ENCODE results near the gene DMAP1. TPM values are rescaled to one million over a fixed set of nuclear protein-coding genes. Genes with fewer than 3 reads are reported as not detected.

DMAP1 gene
- total RNA-seq, 2 experiments from 2014 or later = 35.3 to 41.0 TPM

GRCh38 chr1:44218503-44219300, 5.4 kb downstream of the DMAP1 start:
- peak overlapping the region; percentile 56 for H3K27ac Mint-ChIP-seq
- H3K9me3 Mint-ChIP-seq = no peaks in the 10 kb centered on the region
- CTCF ChIA-PET = interaction anchor here (0.5 to 4.8 kb wide), 11 partner anchors 7 to 506 kb away, joined by 3 to 34 read pairs (median 4); no protein-coding TSS in a partner anchor
- H3K4me1 Mint-ChIP-seq (ENCODE audit: low read depth) = peaks cover 30% of the 10 kb centered on the region
- H3K36me3 Mint-ChIP-seq (ENCODE audit: low read depth) = peaks cover 12% of the 10 kb centered on the region
- intact Hi-C loops (cut with micrococcal nuclease) = no loop called here
- no peaks in the 10 kb centered on the region for H3K27me3 Mint-ChIP-seq (ENCODE audit: low read depth)
- no peak for DNase-seq
- no peak overlapping the region for H3K4me3 Mint-ChIP-seq

DNA sequence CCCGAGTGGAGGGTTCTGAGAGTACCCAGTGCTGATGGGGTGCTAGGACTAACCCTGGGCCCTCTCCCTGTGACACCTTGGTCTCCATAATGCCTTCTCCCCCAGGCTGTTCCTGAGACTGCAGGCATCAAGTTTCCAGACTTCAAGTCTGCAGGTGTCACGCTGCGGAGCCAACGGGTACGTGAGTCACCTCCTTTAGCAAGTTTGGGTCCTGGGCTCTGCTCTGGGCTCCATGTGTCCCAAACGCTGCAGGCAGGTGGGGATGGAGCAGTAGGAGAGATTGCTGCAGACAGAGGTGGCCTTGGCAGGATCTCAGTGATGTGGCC, 6.0 kb downstream of the DMAP1 start:
- Mint-ChIP-seq H3K27me3 (ENCODE audit: low read depth) (no peaks in the 10 kb centered on the region), H3K27ac (no peak overlapping the region), H3K4me1 (ENCODE audit: low read depth) (peaks cover 30% of the 10 kb centered on the region), H3K4me3 (no peak overlapping the region), H3K36me3 (ENCODE audit: low read depth) (peaks cover 12% of the 10 kb centered on the region), H3K9me3 (no peaks in the 10 kb centered on the region)
- CTCF ChIA-PET = interaction anchor here (1.2 to 4.8 kb wide), 3 partner anchors 17 to 375 kb away, joined by 3 to 34 read pairs (median 4); no protein-coding TSS in a partner anchor
- intact Hi-C loops (cut with micrococcal nuclease) = no loop called here
- DNase-seq = no peak

- Mint-ChIP-seq H3K4me1 (ENCODE audit: low read depth) (peaks cover 22% of the 10 kb centered on the region), H3K27ac (no peak overlapping the region), H3K36me3 (ENCODE audit: low read depth) (peaks cover 12% of the 10 kb centered on the region), H3K9me3 (no peaks in the 10 kb centered on the region), H3K4me3 (no peak overlapping the region), H3K27me3 (ENCODE audit: low read depth) (no peaks in the 10 kb centered on the region)
- CTCF ChIA-PET = interaction anchor here (1.1 to 4.8 kb wide), 5 partner anchors 16 to 374 kb away, joined by 3 to 34 read pairs (median 3); no protein-coding TSS in a partner anchor
- intact Hi-C loops (cut with micrococcal nuclease) = no loop called here
- DNase-seq = no peak
These were observed 6.9 kb downstream of the DMAP1 start for GRCh38 chr1:44220001-44220751.

DNA sequence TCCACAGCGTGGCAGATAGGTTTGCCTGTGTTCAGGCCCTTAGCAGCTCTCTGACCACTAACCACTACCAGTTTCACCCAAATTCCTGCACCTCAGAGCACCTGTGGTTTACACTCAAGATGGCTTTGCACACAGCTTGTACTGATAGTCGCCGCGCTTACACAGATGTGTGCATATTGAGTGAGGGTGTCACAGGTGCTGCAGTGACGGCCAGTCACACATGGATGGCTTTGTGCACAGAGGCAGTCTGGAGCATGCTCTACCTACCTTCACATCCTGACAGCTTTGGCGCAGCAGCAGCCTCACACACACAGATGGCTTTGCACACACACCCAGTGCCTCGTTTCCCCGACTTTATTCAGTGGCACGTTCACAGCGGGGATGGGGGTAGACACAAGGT, 7.5 kb downstream of the DMAP1 start:
- no peak overlapping the region for H3K4me3 Mint-ChIP-seq
- H3K27ac Mint-ChIP-seq = no peak overlapping the region
- H3K9me3 Mint-ChIP-seq = no peaks in the 10 kb centered on the region
- no peaks in the 10 kb centered on the region for H3K27me3 Mint-ChIP-seq (ENCODE audit: low read depth)
- CTCF ChIA-PET = interaction anchor here (1.1 to 1.2 kb wide), 2 partner anchors 16 to 137 kb away, joined by 3 read pairs; no protein-coding TSS in a partner anchor
- H3K4me1 Mint-ChIP-seq (ENCODE audit: low read depth) = peaks cover 20% of the 10 kb centered on the region
- DNase-seq = no peak
- intact Hi-C loops (cut with micrococcal nuclease) = no loop called here
- peaks cover 12% of the 10 kb centered on the region for H3K36me3 Mint-ChIP-seq (ENCODE audit: low read depth)

DNA sequence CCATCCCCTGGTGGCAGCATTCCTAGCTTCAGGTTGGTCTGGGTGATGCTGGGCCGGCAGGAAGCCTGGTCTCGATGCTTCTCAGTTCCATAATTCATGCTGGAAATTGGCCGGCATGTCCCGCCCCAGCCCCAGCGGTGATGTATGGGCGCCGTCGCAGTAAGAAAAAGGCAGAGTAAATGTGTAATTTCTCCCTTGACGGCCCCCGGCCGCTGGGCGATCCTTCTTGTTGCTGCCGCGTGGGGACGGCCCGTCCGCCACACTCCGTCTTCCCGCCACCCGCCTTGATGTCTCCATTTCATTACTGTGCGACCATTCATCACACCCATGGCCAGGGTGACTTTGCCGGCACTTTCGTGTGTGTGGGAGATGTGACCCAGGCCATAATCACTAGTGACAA, 8.5 kb downstream of the DMAP1 start:
- CTCF ChIA-PET = no interaction called here
- Mint-ChIP-seq H3K9me3 (no peaks in the 10 kb centered on the region), H3K36me3 (ENCODE audit: low read depth) (peaks cover 17% of the 10 kb centered on the region), H3K27ac (peak overlapping the region; percentile 31), H3K4me3 (no peak overlapping the region), H3K27me3 (ENCODE audit: low read depth) (no peaks in the 10 kb centered on the region), H3K4me1 (ENCODE audit: low read depth) (peaks cover 20% of the 10 kb centered on the region)
- intact Hi-C loops (cut with micrococcal nuclease) = no loop called here
- no peak for DNase-seq

DNA sequence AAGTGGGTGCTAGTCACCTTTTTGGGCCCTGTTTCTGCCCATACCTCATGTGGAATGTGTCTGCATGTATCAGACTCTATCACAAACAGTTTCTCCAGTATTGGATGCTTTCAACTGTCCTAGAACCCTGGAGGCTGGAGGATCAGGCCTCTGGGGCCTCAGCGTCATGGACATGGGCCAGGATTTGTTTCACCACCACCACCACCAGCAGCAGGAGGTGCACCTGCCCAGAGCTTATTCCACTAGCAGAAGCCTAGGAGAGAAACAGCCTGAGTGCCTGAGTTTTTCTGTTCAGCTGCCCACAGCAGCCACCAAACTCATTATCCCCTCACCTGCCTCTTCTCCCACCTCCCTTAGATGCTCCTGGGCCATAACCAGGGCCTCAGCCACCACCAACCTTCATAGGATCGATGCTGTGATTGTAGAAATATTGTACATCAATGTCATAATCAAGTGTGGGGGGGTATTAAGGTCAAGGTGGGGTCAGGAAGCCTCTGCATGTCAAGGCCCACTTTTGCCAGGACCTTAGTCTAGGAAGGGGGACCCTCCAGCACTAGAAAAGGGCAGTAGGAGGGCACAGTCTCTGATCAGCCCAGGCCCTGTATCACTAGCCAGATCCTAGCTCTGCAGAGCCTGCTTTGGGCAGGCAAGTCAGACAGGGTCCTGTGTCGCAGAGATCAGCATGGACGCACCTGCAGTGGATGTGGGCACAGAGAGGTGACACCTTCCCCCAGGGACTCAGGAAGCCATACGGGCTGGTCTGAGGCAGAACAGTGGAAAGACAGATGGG, 9.3 kb downstream of the DMAP1 start:
- Mint-ChIP-seq H3K9me3 (no peaks in the 10 kb centered on the region), H3K27me3 (ENCODE audit: low read depth) (no peaks in the 10 kb centered on the region), H3K4me3 (no peak overlapping the region), H3K4me1 (ENCODE audit: low read depth) (peaks cover 15% of the 10 kb centered on the region), H3K27ac (peak overlapping the region; percentile 31), H3K36me3 (ENCODE audit: low read depth) (peaks cover 14% of the 10 kb centered on the region)
- DNase-seq = no peak
- CTCF ChIA-PET = no interaction called here
- intact Hi-C loops (cut with micrococcal nuclease) = no loop called here

DNA sequence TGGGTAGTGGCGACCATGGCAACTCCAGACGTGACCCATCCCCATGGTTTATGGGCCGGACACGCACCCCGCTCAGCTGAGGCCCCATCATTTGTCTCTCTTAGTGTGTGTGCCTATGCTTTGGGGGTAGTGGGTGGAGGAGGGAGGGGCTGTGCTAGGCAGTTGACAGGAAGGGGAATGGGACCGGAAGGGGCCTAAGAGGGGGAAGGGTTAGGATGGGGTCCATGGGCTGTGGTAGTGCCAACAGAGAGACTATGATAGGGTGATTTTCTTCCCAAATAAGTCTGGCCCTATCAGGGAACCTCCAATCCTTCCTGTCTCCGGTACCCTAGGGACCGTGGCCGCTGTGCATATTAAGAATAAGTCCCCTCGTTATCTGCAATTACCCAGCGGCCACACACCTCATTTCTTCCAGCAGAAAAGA, 9.9 kb downstream of the DMAP1 start:
- CTCF ChIA-PET = no interaction called here
- H3K4me1 Mint-ChIP-seq (ENCODE audit: low read depth) = peaks cover 15% of the 10 kb centered on the region
- H3K4me3 Mint-ChIP-seq = no peak overlapping the region
- no peaks in the 10 kb centered on the region for H3K9me3 Mint-ChIP-seq
- intact Hi-C loops (cut with micrococcal nuclease) = no loop called here
- no peaks in the 10 kb centered on the region for H3K27me3 Mint-ChIP-seq (ENCODE audit: low read depth)
- DNase-seq = no peak
- peaks cover 13% of the 10 kb centered on the region for H3K36me3 Mint-ChIP-seq (ENCODE audit: low read depth)
- H3K27ac Mint-ChIP-seq = no peak overlapping the region

- H3K27ac Mint-ChIP-seq = no peak overlapping the region
- peaks cover 7% of the 10 kb centered on the region for H3K36me3 Mint-ChIP-seq (ENCODE audit: low read depth)
- no peaks in the 10 kb centered on the region for H3K9me3 Mint-ChIP-seq
- CTCF ChIA-PET = interaction anchor here (1.3 kb wide), 1 partner anchor 8 kb away, joined by 10 read pairs; no protein-coding TSS in a partner anchor
- peaks cover 15% of the 10 kb centered on the region for H3K4me1 Mint-ChIP-seq (ENCODE audit: low read depth)
- no peak for DNase-seq
- H3K4me3 Mint-ChIP-seq = no peak overlapping the region
- intact Hi-C loops (cut with micrococcal nuclease) = no loop called here
- H3K27me3 Mint-ChIP-seq (ENCODE audit: low read depth) = no peaks in the 10 kb centered on the region
These were observed 12.5 kb downstream of the DMAP1 start for GRCh38 chr1:44225761-44226160.

DNA sequence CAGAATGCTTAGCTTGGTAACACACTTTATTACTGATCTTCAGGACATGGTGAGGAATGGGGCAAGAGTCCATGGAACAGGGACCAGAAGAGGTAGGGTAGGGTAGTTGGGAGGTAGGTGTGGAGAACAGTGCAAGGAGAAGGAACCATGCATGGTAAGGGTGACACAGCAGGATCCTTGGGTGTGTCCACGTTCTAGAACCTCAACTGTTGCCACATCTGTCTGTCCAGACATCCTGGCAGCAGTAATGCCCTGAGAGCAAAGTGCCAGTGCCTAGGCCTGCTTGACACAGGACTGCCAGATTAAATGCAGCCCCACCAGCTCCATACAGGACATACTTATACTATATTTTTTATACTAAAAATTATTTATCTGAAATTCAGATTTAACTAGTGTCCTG, 13.9 kb downstream of the DMAP1 start:
- CTCF ChIA-PET = no interaction called here
- Mint-ChIP-seq H3K27ac (no peak overlapping the region), H3K9me3 (no peaks in the 10 kb centered on the region), H3K4me1 (ENCODE audit: low read depth) (peaks cover 15% of the 10 kb centered on the region), H3K27me3 (ENCODE audit: low read depth) (no peaks in the 10 kb centered on the region), H3K4me3 (no peak overlapping the region), H3K36me3 (ENCODE audit: low read depth) (peaks cover 8% of the 10 kb centered on the region)
- DNase-seq = no peak
- intact Hi-C loops (cut with micrococcal nuclease) = no loop called here

DNA sequence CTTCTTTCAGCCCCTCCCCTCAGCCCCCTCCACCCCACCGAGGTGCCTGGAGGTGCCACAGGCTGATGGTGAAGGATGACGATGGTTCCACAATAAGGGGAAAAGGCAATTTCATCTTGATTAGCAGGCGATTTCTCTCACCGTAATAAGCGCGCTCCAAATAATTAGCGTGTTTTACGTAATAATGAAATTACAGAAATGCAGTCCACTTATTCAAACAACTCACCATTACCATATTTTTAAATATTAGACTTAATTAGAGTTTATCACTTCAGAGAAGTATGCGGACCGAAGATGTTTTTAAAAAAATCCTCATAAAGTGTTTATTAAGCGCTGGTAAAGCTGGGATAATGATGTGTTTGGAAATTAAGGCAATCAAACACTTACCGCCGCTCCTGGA, 14.9 kb downstream of the DMAP1 start:
- H3K4me3 Mint-ChIP-seq = no peak overlapping the region
- H3K27me3 Mint-ChIP-seq (ENCODE audit: low read depth) = no peaks in the 10 kb centered on the region
- no peaks in the 10 kb centered on the region for H3K9me3 Mint-ChIP-seq
- CTCF ChIA-PET = no interaction called here
- H3K36me3 Mint-ChIP-seq (ENCODE audit: low read depth) = peaks cover 12% of the 10 kb centered on the region
- no peak for DNase-seq
- H3K27ac Mint-ChIP-seq = no peak overlapping the region
- peaks cover 9% of the 10 kb centered on the region for H3K4me1 Mint-ChIP-seq (ENCODE audit: low read depth)
- intact Hi-C loops (cut with micrococcal nuclease) = no loop called here

DNA sequence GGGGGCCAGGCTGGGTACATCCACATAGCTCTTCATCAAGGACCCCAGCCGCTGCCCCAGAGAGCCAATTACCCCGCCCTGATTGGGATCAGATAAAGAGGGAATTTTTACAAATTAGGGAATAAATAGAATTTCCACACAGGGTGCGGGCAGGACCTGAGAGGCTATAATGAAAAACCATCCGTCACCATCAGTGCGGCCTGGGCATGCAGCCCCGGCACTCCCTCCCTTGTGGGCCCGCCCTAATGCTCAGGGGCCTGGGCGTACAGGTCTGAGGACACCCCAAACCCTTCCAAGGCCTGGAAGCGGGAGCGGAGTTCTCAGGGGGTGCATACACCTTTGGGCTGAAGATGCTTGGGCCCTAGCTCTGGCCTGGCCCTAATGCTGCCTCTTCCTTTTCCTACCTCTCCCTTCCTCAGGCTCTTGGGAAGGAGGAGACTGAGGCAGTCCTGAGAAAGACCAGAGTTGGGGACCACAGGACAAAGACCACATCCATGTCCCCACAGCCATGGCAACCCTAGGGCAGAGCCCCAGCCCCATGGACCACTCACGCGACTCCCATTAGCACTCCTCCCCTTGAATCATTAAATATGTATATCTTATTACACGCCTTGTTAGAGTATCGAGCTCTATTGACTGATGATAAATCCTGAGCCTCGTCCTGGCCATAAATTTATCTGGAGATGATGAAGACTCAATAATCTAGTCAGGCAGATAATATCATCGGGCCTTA, 16.3 kb downstream of the DMAP1 start:
- Mint-ChIP-seq H3K36me3 (ENCODE audit: low read depth) (peaks cover 16% of the 10 kb centered on the region), H3K9me3 (no peaks in the 10 kb centered on the region), H3K4me1 (ENCODE audit: low read depth) (no peaks in the 10 kb centered on the region), H3K27me3 (ENCODE audit: low read depth) (no peaks in the 10 kb centered on the region), H3K27ac (no peak overlapping the region), H3K4me3 (no peak overlapping the region)
- intact Hi-C loops (cut with micrococcal nuclease) = no loop called here
- DNase-seq = no peak
- CTCF ChIA-PET = no interaction called here

GRCh38 chr1:44230796-44231195, 17.5 kb downstream of the DMAP1 start:
- no peaks in the 10 kb centered on the region for H3K27me3 Mint-ChIP-seq (ENCODE audit: low read depth)
- no peak overlapping the region for H3K4me3 Mint-ChIP-seq
- intact Hi-C loops (cut with micrococcal nuclease) = no loop called here
- CTCF ChIA-PET = no interaction called here
- H3K36me3 Mint-ChIP-seq (ENCODE audit: low read depth) = peaks cover 16% of the 10 kb centered on the region
- no peaks in the 10 kb centered on the region for H3K9me3 Mint-ChIP-seq
- DNase-seq = no peak
- H3K27ac Mint-ChIP-seq = no peak overlapping the region
- H3K4me1 Mint-ChIP-seq (ENCODE audit: low read depth) = no peaks in the 10 kb centered on the region
